ENCODE data around the gene DCUN1D3. TPM values are rescaled to one million over a fixed set of nuclear protein-coding genes. Genes with fewer than 3 reads are reported as not detected.
"Not testable (repeated sequence)": the region's sequence is repeated elsewhere in the genome, so short reads cannot be mapped to it uniquely, and the experiment has no call there.

The DCUN1D3 gene, protein sequence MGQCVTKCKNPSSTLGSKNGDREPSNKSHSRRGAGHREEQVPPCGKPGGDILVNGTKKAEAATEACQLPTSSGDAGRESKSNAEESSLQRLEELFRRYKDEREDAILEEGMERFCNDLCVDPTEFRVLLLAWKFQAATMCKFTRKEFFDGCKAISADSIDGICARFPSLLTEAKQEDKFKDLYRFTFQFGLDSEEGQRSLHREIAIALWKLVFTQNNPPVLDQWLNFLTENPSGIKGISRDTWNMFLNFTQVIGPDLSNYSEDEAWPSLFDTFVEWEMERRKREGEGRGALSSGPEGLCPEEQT
- 3.6 TPM for polyA plus RNA-seq (2013)

DNA sequence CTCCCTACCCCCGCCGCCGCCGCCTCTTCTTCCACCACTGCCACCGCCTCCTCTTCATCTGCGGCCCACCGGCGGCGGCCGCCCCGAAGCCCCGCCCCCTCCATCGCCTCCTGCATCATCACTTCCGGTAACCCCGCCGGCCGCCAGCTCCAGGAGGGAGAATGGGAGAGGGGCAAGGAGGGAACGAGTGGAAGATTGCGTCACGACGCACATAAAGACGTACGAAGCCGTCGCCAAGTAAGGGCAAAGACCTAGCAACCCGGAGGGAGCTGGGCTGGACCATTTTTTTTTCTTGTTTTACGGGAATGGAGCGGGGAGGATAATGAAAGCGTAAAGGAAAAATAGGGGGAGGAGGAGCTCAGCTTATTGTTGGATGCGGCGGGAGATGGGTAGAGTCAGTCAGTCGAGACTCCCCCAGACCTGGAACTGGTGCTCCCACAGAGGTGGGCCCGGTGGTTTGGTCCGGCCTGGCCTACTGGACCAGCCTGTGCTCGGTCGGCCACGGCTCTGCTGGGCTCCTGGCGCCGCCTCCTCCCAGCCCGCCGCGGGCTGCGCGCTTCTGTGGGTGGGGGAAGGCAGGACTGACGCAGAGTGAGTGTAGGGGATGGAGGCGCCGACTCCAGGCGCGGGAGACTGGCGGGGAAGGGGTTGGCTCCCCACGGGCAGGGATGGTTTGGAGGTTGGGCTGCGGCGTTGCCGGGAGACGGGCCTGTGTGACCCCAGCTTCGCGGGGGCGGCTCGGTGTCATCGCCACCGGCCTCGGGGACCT lies at the start of gene DCUN1D3, which contains the start of gene LYRM1:
Gene DCUN1D3 (minus strand): TSS at position 60 of the 769 bp plus-strand sequence. CDS start 37,820 bp downstream, outside the sequence.
Gene LYRM1 (plus strand): TSS at position 473 of the 769 bp plus-strand sequence. CDS start 14,785 bp downstream, outside the sequence.
- DNase-seq: peak; percentile 96 to 98 (median 97)
- POLR2A ChIA-PET: interaction anchor here (0.6 to 0.9 kb wide), 4 partner anchors 9 to 159 kb away, joined by 3 to 7 read pairs (median 4); partner anchors contain the start of gene THUMPD1
- CTCF ChIA-PET: interaction anchor here (0.7 to 1.6 kb wide), 6 partner anchors 9 to 1249 kb away, joined by 3 to 6 read pairs (median 3); no protein-coding TSS in a partner anchor
- no peaks in the 10 kb centered on the region for H3K27me3 ChIP-seq (replicated peaks in 2 of 5; ENCODE audit: control insufficient read depth in 4 of 5, insufficient read depth in 5 of 5, low read length in 4 of 5)
- no peaks in the 10 kb centered on the region for H3K9me3 ChIP-seq (ENCODE audit: control extremely low read depth in 1 of 5, control insufficient read depth in 4 of 5, insufficient read depth in 2 of 5, low read depth in 1 of 5, low read length in 4 of 5)
- H3K27ac ChIP-seq (ENCODE audit: insufficient read depth in 1 of 2, low read depth in 1 of 2, low read length in 2 of 2, poor library complexity in 1 of 2, severe bottlenecking in 2 of 2): peak within 1 kb of the TSS; percentile 95 to 97
- H3K4me1 ChIP-seq (ENCODE audit: control extremely low read depth in 1 of 4, control insufficient read depth in 4 of 4, insufficient read depth in 4 of 4, low read length in 3 of 4): peaks cover 37 to 74% (median 61%) of the 10 kb centered on the region in 4 experiments
- peak within 1 kb of the TSS; percentile 63 to 94 (median 85) for H3K4me3 ChIP-seq (ENCODE audit: control insufficient read depth in 1 of 7, extremely low read depth in 1 of 7, insufficient read depth in 4 of 7, low read depth in 2 of 7, low read length in 6 of 7)
- H3K36me3 ChIP-seq (ENCODE audit: control insufficient read depth in 4 of 4, insufficient read depth in 4 of 4, low read length in 3 of 4): peaks cover 4 to 21% (median 8%) of the 10 kb centered on the region in 4 experiments
- WGBS (ENCODE audit: insufficient coverage): 0% methylated on average over 28 of the region's 62 CpGs

DNA sequence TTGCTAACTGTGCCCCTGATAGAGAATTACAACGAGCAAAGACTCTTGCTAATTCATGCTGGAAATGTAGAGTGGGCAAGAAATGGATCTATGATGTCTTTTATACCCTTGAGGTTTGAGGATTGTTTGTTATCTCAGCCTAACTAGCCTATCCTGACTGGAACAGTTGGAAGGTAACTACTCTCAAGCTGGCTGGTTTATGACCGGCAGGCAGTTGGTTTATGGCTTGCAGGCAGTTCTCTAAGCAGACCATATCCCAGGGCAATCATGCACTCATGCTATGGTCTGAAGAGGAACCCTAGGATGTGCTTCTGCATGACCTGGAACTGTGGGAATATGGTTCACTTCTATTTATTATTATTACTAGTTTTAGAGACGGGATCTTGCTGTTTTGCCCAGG lies 49.5 kb upstream of the DCUN1D3 start:
- ChIA-PET CTCF (interaction anchor here (1.0 kb wide), 1 partner anchor 9 kb away, joined by 3 read pairs; no protein-coding TSS in a partner anchor), POLR2A (no interaction called here)
- Histone ChIP-seq H3K4me1 (ENCODE audit: control extremely low read depth in 1 of 4, control insufficient read depth in 4 of 4, insufficient read depth in 4 of 4, low read length in 3 of 4) (peaks cover 0 to 2% (median 0%) of the 10 kb centered on the region in 4 experiments), H3K27me3 (replicated peaks in 2 of 5; ENCODE audit: control insufficient read depth in 4 of 5, insufficient read depth in 5 of 5, low read length in 4 of 5) (no peaks in the 10 kb centered on the region), H3K9me3 (ENCODE audit: control extremely low read depth in 1 of 5, control insufficient read depth in 4 of 5, insufficient read depth in 2 of 5, low read depth in 1 of 5, low read length in 4 of 5) (no peaks in the 10 kb centered on the region), H3K27ac (ENCODE audit: insufficient read depth in 1 of 2, low read depth in 1 of 2, low read length in 2 of 2, poor library complexity in 1 of 2, severe bottlenecking in 2 of 2) (no peak overlapping the region), H3K36me3 (ENCODE audit: control insufficient read depth in 4 of 4, insufficient read depth in 4 of 4, low read length in 3 of 4) (no peaks in the 10 kb centered on the region), H3K4me3 (ENCODE audit: control insufficient read depth in 1 of 7, extremely low read depth in 1 of 7, insufficient read depth in 4 of 7, low read depth in 2 of 7, low read length in 6 of 7) (no peak overlapping the region)
- 100% methylated on average over 1 of the region's 3 CpGs for WGBS (ENCODE audit: insufficient coverage)
- no peak for DNase-seq

DNA sequence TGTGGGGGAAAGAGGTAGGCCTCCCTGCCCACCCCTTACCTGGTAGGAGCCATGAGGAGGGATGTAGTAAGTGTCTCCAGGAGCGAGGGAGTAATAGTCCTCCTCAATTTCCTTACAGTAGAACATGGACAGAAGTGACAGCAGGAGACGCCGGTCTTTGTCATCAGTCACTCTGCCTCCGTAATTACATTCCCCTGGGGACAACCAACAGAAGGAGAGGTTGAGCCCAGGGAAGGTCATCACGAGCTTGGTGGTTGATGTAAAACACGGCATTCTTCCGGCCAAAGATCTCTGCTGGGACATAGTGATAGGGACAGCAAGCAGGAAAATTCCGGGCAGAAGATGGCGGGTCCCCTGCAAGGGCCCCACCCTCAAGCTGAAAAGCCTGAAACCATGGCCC lies 48.3 kb upstream of the DCUN1D3 start:
- H3K36me3 ChIP-seq (ENCODE audit: control insufficient read depth in 4 of 4, insufficient read depth in 4 of 4, low read length in 3 of 4): no peaks in the 10 kb centered on the region
- ChIA-PET POLR2A (no interaction called here), CTCF (interaction anchor here (1.1 kb wide), 1 partner anchor 12 kb away, joined by 3 read pairs; no protein-coding TSS in a partner anchor)
- no peaks in the 10 kb centered on the region for H3K9me3 ChIP-seq (ENCODE audit: control extremely low read depth in 1 of 5, control insufficient read depth in 4 of 5, insufficient read depth in 2 of 5, low read depth in 1 of 5, low read length in 4 of 5)
- no peak overlapping the region for H3K27ac ChIP-seq (ENCODE audit: insufficient read depth in 1 of 2, low read depth in 1 of 2, low read length in 2 of 2, poor library complexity in 1 of 2, severe bottlenecking in 2 of 2)
- H3K4me3 ChIP-seq (ENCODE audit: control insufficient read depth in 1 of 7, extremely low read depth in 1 of 7, insufficient read depth in 4 of 7, low read depth in 2 of 7, low read length in 6 of 7): no peak overlapping the region
- peaks cover 0 to 2% (median 0%) of the 10 kb centered on the region in 4 experiments for H3K4me1 ChIP-seq (ENCODE audit: control extremely low read depth in 1 of 4, control insufficient read depth in 4 of 4, insufficient read depth in 4 of 4, low read length in 3 of 4)
- WGBS (ENCODE audit: insufficient coverage): 94% methylated on average over 8 of the region's 9 CpGs
- no peaks in the 10 kb centered on the region for H3K27me3 ChIP-seq (replicated peaks in 2 of 5; ENCODE audit: control insufficient read depth in 4 of 5, insufficient read depth in 5 of 5, low read length in 4 of 5)
- no peak for DNase-seq

DNA sequence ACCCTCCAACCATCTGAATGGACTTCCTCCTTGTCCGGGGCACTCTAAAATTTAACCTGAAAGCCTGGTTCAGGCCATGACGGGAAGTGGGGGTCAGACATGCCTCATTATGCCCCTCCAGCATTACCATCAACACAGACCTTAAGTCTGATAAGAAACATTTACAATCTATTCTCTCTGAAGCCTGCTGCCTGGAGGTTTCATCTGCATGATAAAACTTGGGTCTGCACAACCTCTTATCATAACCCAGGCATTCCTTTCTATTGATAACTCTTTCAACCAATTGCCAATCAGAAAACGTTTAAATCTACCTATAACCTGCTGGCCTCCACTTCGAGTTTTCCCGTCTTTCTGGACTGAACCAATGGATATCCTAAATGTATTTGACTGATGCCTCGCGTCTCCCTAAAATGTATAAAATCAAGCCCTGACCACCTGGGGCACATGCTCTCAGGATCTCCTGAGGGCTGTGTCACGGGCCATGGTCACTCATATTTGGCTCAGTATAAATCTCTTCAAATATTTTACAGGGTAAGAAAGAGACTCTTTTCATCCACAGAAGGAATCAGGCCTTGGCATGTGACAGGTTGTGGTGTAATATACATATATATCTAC lies 46.0 kb upstream of the DCUN1D3 start:
- no peak overlapping the region for H3K4me3 ChIP-seq (ENCODE audit: control insufficient read depth in 1 of 7, extremely low read depth in 1 of 7, insufficient read depth in 4 of 7, low read depth in 2 of 7, low read length in 6 of 7)
- WGBS (ENCODE audit: insufficient coverage): 91% methylated on average over 7 of the region's 8 CpGs
- POLR2A ChIA-PET: no interaction called here
- CTCF ChIA-PET: no interaction called here
- H3K9me3 ChIP-seq (ENCODE audit: control extremely low read depth in 1 of 5, control insufficient read depth in 4 of 5, insufficient read depth in 2 of 5, low read depth in 1 of 5, low read length in 4 of 5): no peaks in the 10 kb centered on the region
- H3K36me3 ChIP-seq (ENCODE audit: control insufficient read depth in 4 of 4, insufficient read depth in 4 of 4, low read length in 3 of 4): no peaks in the 10 kb centered on the region
- peaks cover 0 to 15% (median 11%) of the 10 kb centered on the region in 4 experiments for H3K4me1 ChIP-seq (ENCODE audit: control extremely low read depth in 1 of 4, control insufficient read depth in 4 of 4, insufficient read depth in 4 of 4, low read length in 3 of 4)
- H3K27ac ChIP-seq (ENCODE audit: insufficient read depth in 1 of 2, low read depth in 1 of 2, low read length in 2 of 2, poor library complexity in 1 of 2, severe bottlenecking in 2 of 2): no peak overlapping the region
- no peak for DNase-seq
- H3K27me3 ChIP-seq (replicated peaks in 2 of 5; ENCODE audit: control insufficient read depth in 4 of 5, insufficient read depth in 5 of 5, low read length in 4 of 5): no peaks in the 10 kb centered on the region

DNA sequence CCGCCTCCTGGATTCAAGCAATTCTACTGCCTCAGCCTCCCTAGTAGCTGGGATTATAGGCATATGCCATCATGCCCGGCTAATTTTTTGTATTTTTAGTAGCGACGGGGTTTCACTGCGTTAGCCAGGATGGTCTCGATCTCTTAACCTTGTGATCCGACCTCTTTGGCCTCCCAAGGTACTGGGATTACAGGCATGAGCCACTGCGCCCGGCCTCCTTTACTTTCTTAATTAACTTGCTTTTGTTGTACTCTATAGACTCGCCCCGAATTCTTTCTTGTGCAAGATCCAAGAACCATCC lies 45.4 kb upstream of the DCUN1D3 start:
- H3K36me3 ChIP-seq (ENCODE audit: control insufficient read depth in 4 of 4, insufficient read depth in 4 of 4, low read length in 3 of 4); H3K4me3 ChIP-seq (ENCODE audit: control insufficient read depth in 1 of 7, extremely low read depth in 1 of 7, insufficient read depth in 4 of 7, low read depth in 2 of 7, low read length in 6 of 7); CTCF ChIA-PET; H3K27ac ChIP-seq (ENCODE audit: insufficient read depth in 1 of 2, low read depth in 1 of 2, low read length in 2 of 2, poor library complexity in 1 of 2, severe bottlenecking in 2 of 2); H3K27me3 ChIP-seq (replicated peaks in 2 of 5; ENCODE audit: control insufficient read depth in 4 of 5, insufficient read depth in 5 of 5, low read length in 4 of 5); H3K9me3 ChIP-seq (ENCODE audit: control extremely low read depth in 1 of 5, control insufficient read depth in 4 of 5, insufficient read depth in 2 of 5, low read depth in 1 of 5, low read length in 4 of 5); DNase-seq; POLR2A ChIA-PET: not testable (repeated sequence)
- H3K4me1 ChIP-seq (ENCODE audit: control extremely low read depth in 1 of 4, control insufficient read depth in 4 of 4, insufficient read depth in 4 of 4, low read length in 3 of 4): peaks cover 0 to 20% (median 13%) of the 10 kb centered on the region in 4 experiments
- 97% methylated on average over 11 of the region's 11 CpGs for WGBS (ENCODE audit: insufficient coverage)

DNA sequence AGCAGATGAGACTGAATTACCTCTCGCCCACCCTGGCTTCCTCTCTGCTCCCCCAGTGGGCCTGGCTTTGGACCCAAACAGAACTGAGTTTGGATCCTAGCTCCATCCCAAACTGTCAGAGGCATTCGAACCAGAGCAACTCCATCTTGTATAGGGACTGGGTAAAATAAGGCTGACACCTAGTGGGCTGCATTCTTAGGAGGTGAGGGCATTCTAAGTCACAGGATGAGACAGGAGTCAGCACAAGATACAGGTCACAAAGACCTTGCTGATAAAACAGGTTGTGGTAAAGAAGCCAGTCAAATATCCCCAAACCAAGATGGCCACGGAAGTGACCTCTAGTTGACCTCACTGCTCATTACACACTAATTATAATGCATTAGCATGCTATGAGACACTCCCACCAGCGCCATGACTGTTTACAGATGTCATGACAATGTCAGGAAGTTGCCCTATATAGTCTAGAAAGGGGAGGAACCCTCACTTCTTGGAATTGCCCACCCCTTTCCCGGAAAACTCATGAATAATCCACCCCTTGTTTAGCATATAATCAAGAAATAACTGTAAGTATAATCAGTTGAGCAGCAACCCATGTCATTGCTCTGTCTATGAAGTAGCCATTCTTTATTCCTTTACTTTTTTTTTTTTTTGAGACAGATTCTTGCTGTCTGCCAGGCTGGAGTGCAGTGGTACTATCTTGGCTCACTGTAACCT lies 44.9 kb upstream of the DCUN1D3 start:
- no peak overlapping the region for H3K27ac ChIP-seq (ENCODE audit: insufficient read depth in 1 of 2, low read depth in 1 of 2, low read length in 2 of 2, poor library complexity in 1 of 2, severe bottlenecking in 2 of 2)
- ChIA-PET CTCF (interaction anchor here (0.6 to 1.2 kb wide), 2 partner anchors 13 to 100 kb away, joined by 3 to 5 read pairs; no protein-coding TSS in a partner anchor), POLR2A (no interaction called here)
- H3K27me3 ChIP-seq (replicated peaks in 2 of 5; ENCODE audit: control insufficient read depth in 4 of 5, insufficient read depth in 5 of 5, low read length in 4 of 5): no peaks in the 10 kb centered on the region
- no peaks in the 10 kb centered on the region for H3K9me3 ChIP-seq (ENCODE audit: control extremely low read depth in 1 of 5, control insufficient read depth in 4 of 5, insufficient read depth in 2 of 5, low read depth in 1 of 5, low read length in 4 of 5)
- no peak overlapping the region for H3K4me3 ChIP-seq (ENCODE audit: control insufficient read depth in 1 of 7, extremely low read depth in 1 of 7, insufficient read depth in 4 of 7, low read depth in 2 of 7, low read length in 6 of 7)
- no peaks in the 10 kb centered on the region for H3K36me3 ChIP-seq (ENCODE audit: control insufficient read depth in 4 of 4, insufficient read depth in 4 of 4, low read length in 3 of 4)
- H3K4me1 ChIP-seq (ENCODE audit: control extremely low read depth in 1 of 4, control insufficient read depth in 4 of 4, insufficient read depth in 4 of 4, low read length in 3 of 4): peaks cover 0 to 20% (median 13%) of the 10 kb centered on the region in 4 experiments
- peak in 2 of 3 donors; percentile 65 to 69 for DNase-seq
- 90% methylated on average over 2 of the region's 5 CpGs for WGBS (ENCODE audit: insufficient coverage)

All from common myeloid progenitor, CD34-positive (primary cell).